Lung (tissue), 12 donors: Measurements from ENCODE around the gene TTC9B. TPM values are rescaled to one million over a fixed set of nuclear protein-coding genes. Genes with fewer than 3 reads are reported as not detected.

Experiments
- ATAC-seq: fragments of 200-7000 bp; cut with Tn5 transposase; one replicate; pipeline ENCODE4 v1.9.1; 2020; ENCODE audit warnings: moderate number of reproducible peaks; ENCODE audit not compliant: insufficient read depth, low FRiP score
- DNase-seq, 3 donors: peaks; one replicate each; pipeline ENCODE4 v3.0.0-alpha.2; 2013 to 2017
- H3K27ac ChIP-seq, 2 donors: one replicate each; pipeline ENCODE4 v1.5.1; 2013; ENCODE audit warnings: mild to moderate bottlenecking in 2 of 2, moderate library complexity in 2 of 2, control low read depth in 1 of 2, inconsistent platforms in 1 of 2, low read depth in 1 of 2, low read length in 1 of 2
- H3K27me3 ChIP-seq, 3 donors: one replicate each; pipeline ENCODE4 v1.5.1; 2013; ENCODE audit warnings: low read length in 2 of 3; ENCODE audit not compliant: control insufficient read depth in 3 of 3, insufficient read depth in 3 of 3
- H3K36me3 ChIP-seq, 4 donors: one replicate each; pipeline ENCODE4 v1.5.1; 2013; ENCODE audit warnings: low read length in 4 of 4, mild to moderate bottlenecking in 1 of 4, moderate library complexity in 1 of 4; ENCODE audit not compliant: control insufficient read depth in 4 of 4, insufficient read depth in 4 of 4
- H3K4me1 ChIP-seq, 5 donors: one replicate each; pipeline ENCODE4 v1.5.1; 2013; ENCODE audit warnings: low read length in 5 of 5, mild to moderate bottlenecking in 2 of 5, moderate library complexity in 1 of 5; ENCODE audit not compliant: control insufficient read depth in 5 of 5, insufficient read depth in 5 of 5
- H3K4me3 ChIP-seq: one replicate; pipeline ENCODE4 v1.5.1; 2013; ENCODE audit warnings: mild to moderate bottlenecking, control low read depth, moderate library complexity
- H3K9ac ChIP-seq, 2 donors: one replicate each; pipeline ENCODE4 v1.5.1; 2013; ENCODE audit warnings: low read length in 2 of 2, control low read depth in 1 of 2; ENCODE audit not compliant: insufficient read depth in 1 of 2
- H3K9me3 ChIP-seq, 4 donors: one replicate each; pipeline ENCODE4 v1.5.1; 2013; ENCODE audit warnings: low read length in 3 of 4, mild to moderate bottlenecking in 1 of 4, moderate library complexity in 1 of 4; ENCODE audit not compliant: control insufficient read depth in 4 of 4, insufficient read depth in 3 of 4
- CTCF ChIP-seq: IDR thresholded peaks from 2 replicates; pipeline ENCODE4 v1.5.1; 2012; ENCODE audit warnings: mild to moderate bottlenecking; ENCODE audit errors: control extremely low read depth, extremely low read depth
- WGBS, 2 donors: extraction: QIAGEN DNeasy Blood & Tissue Kit; methylation state at CpG; one replicate each; pipeline ENCODE4 v1.1.7; 2013; 5-methylcytosine and 5-hydroxymethylcytosine counted together
- polyA plus RNA-seq, 2 donors: library from polyadenylated mRNA; stranded (reverse); fragments of 200-250 nt; gene quantifications; one replicate each; pipeline ENCODE4 v1.2.1, GENCODE V29; 2013
- total RNA-seq, 2 donors: library from RNA; depleted of rRNA in 1 of 2; stranded (reverse); fragments of >200 nt in 1 of 2; gene quantifications; one replicate each; pipeline ENCODE4 v1.2.1, GENCODE V29; 2014 to 2021
- donor health status: control.
- donor health status: control.
- donor health status: Bipolar disorder and iron deficiency.
- donor health status: healthy.
- donor health status: DM: yes; HTN: yes; CAD: no.

TTC9B gene
- total and polyA plus RNA-seq, 4 donors, result not detected

GRCh38 chr19:40251991-40252390 is 33.8 kb upstream of the TTC9B start:
- no peak overlapping the region for H3K27ac ChIP-seq
- TF ChIP-seq CTCF, result no peak
- WGBS, 2 donors, result 84 to 91% methylated on average over 4 of the region's 4 CpGs
- peaks cover 0 to 2% (median 0%) of the 10 kb centered on the region in 4 donors for H3K9me3 ChIP-seq
- peaks cover 3 to 41% (median 18%) of the 10 kb centered on the region in 4 donors for H3K36me3 ChIP-seq
- H3K4me1 ChIP-seq, result peaks cover 0 to 9% (median 0%) of the 10 kb centered on the region in 5 donors
- no peak overlapping the region for H3K4me3 ChIP-seq
- ATAC-seq (no peak), DNase-seq (no peak)
- no peak overlapping the region for H3K9ac ChIP-seq
- no peaks in the 10 kb centered on the region for H3K27me3 ChIP-seq

GRCh38 chr19:40251244-40251643 is 33.1 kb upstream of the TTC9B start:
- peaks cover 0 to 2% (median 0%) of the 10 kb centered on the region in 4 donors for H3K9me3 ChIP-seq
- H3K4me1 ChIP-seq, result peaks cover 0 to 8% (median 0%) of the 10 kb centered on the region in 5 donors
- H3K9ac ChIP-seq, result no peak overlapping the region
- no peak for DNase-seq
- no peak for ATAC-seq
- H3K27ac ChIP-seq, result no peak overlapping the region
- peaks cover 3 to 34% (median 18%) of the 10 kb centered on the region in 4 donors for H3K36me3 ChIP-seq
- H3K27me3 ChIP-seq, result no peaks in the 10 kb centered on the region
- no peak for TF ChIP-seq CTCF
- H3K4me3 ChIP-seq, result no peak overlapping the region

- ATAC-seq, result no peak
- no peak for TF ChIP-seq CTCF
- H3K4me3 ChIP-seq, result no peak overlapping the region
- H3K9me3 ChIP-seq, result no peaks in the 10 kb centered on the region
- DNase-seq, result no peak
- no peak overlapping the region for H3K9ac ChIP-seq
- no peaks in the 10 kb centered on the region for H3K27me3 ChIP-seq
- H3K4me1 ChIP-seq, result peaks cover 0 to 9% (median 0%) of the 10 kb centered on the region in 5 donors
- 88 to 89% methylated on average over 11 of the region's 11 CpGs for WGBS, 2 donors
- peaks cover 3 to 20% (median 10%) of the 10 kb centered on the region in 4 donors for H3K36me3 ChIP-seq
- no peak overlapping the region for H3K27ac ChIP-seq
These were observed 31.6 kb upstream of the TTC9B start for GRCh38 chr19:40249781-40250180.

GRCh38 chr19:40249201-40249600 is 31.0 kb upstream of the TTC9B start:
- no peaks in the 10 kb centered on the region for H3K9me3 ChIP-seq
- H3K27ac ChIP-seq, result no peak overlapping the region
- peaks cover 0 to 9% (median 0%) of the 10 kb centered on the region in 5 donors for H3K4me1 ChIP-seq
- no peak for DNase-seq
- TF ChIP-seq CTCF, result no peak
- H3K4me3 ChIP-seq, result no peak overlapping the region
- H3K9ac ChIP-seq, result no peak overlapping the region
- peaks cover 3 to 19% (median 10%) of the 10 kb centered on the region in 4 donors for H3K36me3 ChIP-seq
- ATAC-seq, result no peak
- 73 to 82% methylated on average over 10 of the region's 10 CpGs for WGBS, 2 donors
- H3K27me3 ChIP-seq, result no peaks in the 10 kb centered on the region
